Epidermal melanocyte (primary cell): ENCODE data around the gene LASP1.
A peak's percentile ranks its signal among the peaks of the same experiment; 100 is the strongest.
"Not testable (repeated sequence)": the region's sequence is repeated elsewhere in the genome, so short reads cannot be mapped to it uniquely, and the experiment has no call there.

Source experiments
- DNase-seq: peaks from one replicate; pipeline ENCODE4 v3.0.0; 2011; ENCODE audit warnings: low spot score; ENCODE audit not compliant: insufficient read length

LASP1 gene

GRCh38 chr17:38869526-38870258, at the start of gene LASP1:
LASP1 (plus strand) TSS chr17:38870058; CDS start chr17:38870190, 132 bp downstream.
- DNase-seq: peak; percentile 85

- DNase-seq: peak; percentile 93
These were observed 44.7 kb upstream of the LASP1 start, which contains the start of gene CWC25 for GRCh38 chr17:38824899-38825761. CWC25 (minus strand) TSS chr17:38825321; CDS start chr17:38825183, 138 bp downstream.

GRCh38 chr17:38825762-38826247, 44.1 kb upstream of the LASP1 start:
- no peak for DNase-seq

- no peak for DNase-seq
These were observed 25.5 kb upstream of the LASP1 start for GRCh38 chr17:38844261-38844757.

- DNase-seq: no peak
These were observed 21.3 kb upstream of the LASP1 start for GRCh38 chr17:38848557-38848891.

GRCh38 chr17:38848939-38849605, 20.8 kb upstream of the LASP1 start:
- DNase-seq: no peak

GRCh38 chr17:38850374-38850773, 19.5 kb upstream of the LASP1 start:
- DNase-seq: no peak

GRCh38 chr17:38851434-38851833, 18.4 kb upstream of the LASP1 start:
- DNase-seq: no peak

GRCh38 chr17:38852771-38853291, 17.0 kb upstream of the LASP1 start:
- no peak for DNase-seq

- peak; percentile 95 for DNase-seq
These were observed 16.3 kb upstream of the LASP1 start, which contains the start of gene RPL23 for GRCh38 chr17:38853292-38854219. RPL23 (minus strand) TSS chr17:38853721; CDS start chr17:38853710, 11 bp downstream.

- not testable (repeated sequence) for DNase-seq
These were observed 14.7 kb upstream of the LASP1 start for GRCh38 chr17:38855101-38855714.

- DNase-seq: no peak
These were observed 12.6 kb upstream of the LASP1 start for GRCh38 chr17:38857271-38857670.

- DNase-seq: no peak
These were observed 8.4 kb upstream of the LASP1 start for GRCh38 chr17:38861399-38861843.

- no peak for DNase-seq
These were observed 5.0 kb upstream of the LASP1 start for GRCh38 chr17:38864636-38865398.

GRCh38 chr17:38867179-38867967, 2.5 kb upstream of the LASP1 start:
- no peak for DNase-seq

- peak; percentile 13 for DNase-seq
These were observed 1.7 kb upstream of the LASP1 start for GRCh38 chr17:38867968-38868816.
